Astrocyte (in vitro differentiated cells and primary cell): ENCODE data around the gene KCNMA1.

Experiments
- EZH2 ChIP-seq: IDR thresholded peaks from 2 replicates; pipeline ENCODE4 v1.6.1; 2012; ENCODE audit warnings: mild to moderate bottlenecking, low read length, inconsistent platforms; ENCODE audit not compliant: insufficient read depth
- TF ChIP-seq, protein P1 (sequence below): IDR thresholded peaks from 2 replicates; pipeline ENCODE4 v1.5.1; 2011; ENCODE audit warnings: low read depth, mild to moderate bottlenecking, inconsistent platforms, low read length, moderate library complexity; ENCODE audit not compliant: insufficient read depth

DNA sequence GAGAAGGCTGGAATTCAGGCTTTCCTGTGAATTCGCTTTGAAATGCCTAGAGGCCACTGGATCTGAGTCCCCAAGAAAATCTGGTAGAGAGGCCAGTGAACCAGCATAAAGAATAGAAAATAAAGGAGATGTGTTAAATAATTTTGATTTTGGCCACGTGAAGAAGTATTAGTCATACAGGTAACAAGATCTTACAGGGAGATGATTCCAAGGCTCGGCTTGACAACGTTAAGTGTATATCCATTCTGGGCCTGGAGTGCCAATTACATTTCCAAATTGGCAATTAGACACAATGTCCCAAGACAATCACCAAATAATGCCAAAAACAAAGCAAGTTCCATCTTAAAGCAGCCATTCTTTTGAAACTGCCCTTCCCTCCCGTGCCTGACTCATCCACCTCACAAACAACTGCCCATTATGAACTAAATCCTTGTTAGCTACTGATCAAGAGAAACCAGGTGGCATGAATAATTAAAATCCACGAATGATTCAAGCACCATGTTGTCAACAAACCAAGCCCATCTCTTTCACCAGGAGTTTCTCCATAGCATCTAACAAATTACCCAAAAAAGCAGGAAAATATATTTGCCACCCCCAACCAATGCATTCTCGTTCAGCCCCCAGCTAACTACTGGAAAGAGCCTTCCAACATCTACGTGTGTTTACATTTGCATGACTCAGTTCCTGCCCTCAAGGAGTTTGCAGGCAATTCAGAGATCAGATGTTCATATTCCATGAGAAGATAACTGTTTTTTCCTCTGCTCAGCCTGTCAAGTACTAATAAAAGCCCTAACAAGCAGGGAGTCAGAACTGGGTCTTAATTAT, 8.5 kb downstream of the KCNMA1 start:
- TF ChIP-seq, protein P1, sequence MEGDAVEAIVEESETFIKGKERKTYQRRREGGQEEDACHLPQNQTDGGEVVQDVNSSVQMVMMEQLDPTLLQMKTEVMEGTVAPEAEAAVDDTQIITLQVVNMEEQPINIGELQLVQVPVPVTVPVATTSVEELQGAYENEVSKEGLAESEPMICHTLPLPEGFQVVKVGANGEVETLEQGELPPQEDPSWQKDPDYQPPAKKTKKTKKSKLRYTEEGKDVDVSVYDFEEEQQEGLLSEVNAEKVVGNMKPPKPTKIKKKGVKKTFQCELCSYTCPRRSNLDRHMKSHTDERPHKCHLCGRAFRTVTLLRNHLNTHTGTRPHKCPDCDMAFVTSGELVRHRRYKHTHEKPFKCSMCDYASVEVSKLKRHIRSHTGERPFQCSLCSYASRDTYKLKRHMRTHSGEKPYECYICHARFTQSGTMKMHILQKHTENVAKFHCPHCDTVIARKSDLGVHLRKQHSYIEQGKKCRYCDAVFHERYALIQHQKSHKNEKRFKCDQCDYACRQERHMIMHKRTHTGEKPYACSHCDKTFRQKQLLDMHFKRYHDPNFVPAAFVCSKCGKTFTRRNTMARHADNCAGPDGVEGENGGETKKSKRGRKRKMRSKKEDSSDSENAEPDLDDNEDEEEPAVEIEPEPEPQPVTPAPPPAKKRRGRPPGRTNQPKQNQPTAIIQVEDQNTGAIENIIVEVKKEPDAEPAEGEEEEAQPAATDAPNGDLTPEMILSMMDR = no peak
- TF ChIP-seq EZH2 = no peak
